GM12878 (cell line): ENCODE measurements around the gene CDC42EP3.

Experiments
- EZH2 ChIP-seq: IDR thresholded peaks from 2 replicates; pipeline ENCODE4 v1.6.1; 2012; ENCODE audit warnings: low read depth, mild to moderate bottlenecking, control low read depth, inconsistent platforms, low read length, borderline replicate concordance; ENCODE audit not compliant: control insufficient read depth
- FOS ChIP-seq: IDR thresholded peaks from 3 replicates; pipeline ENCODE4 v1.6.1; 2011; ENCODE audit warnings: borderline replicate concordance; ENCODE audit not compliant: insufficient read length; ENCODE audit errors: extremely low read depth
- KAT2A ChIP-seq: conservative IDR thresholded peaks from 2 replicates; pipeline ENCODE4 v1.6.1; 2011; ENCODE audit warnings: low read depth, low read length; ENCODE audit not compliant: control insufficient read depth
- LARP7 ChIP-seq: fragments of 450-650 bp; IDR thresholded peaks from 2 replicates; pipeline ENCODE4 v1.6.1; 2017; ENCODE audit warnings: mild to moderate bottlenecking
- MXI1 ChIP-seq: fragments of 150-350 bp; IDR thresholded peaks from 2 replicates; pipeline ENCODE4 v1.6.1; 2011; ENCODE audit warnings: low read depth, mild to moderate bottlenecking, inconsistent platforms, low read length, improper control_type of control experiment
- MYC ChIP-seq: IDR thresholded peaks from 2 replicates; pipeline ENCODE4 v1.6.1; 2011; ENCODE audit warnings: mild to moderate bottlenecking, low read length, moderate library complexity, inconsistent platforms; ENCODE audit not compliant: insufficient read depth, insufficient replicate concordance, insufficient read length, severe bottlenecking
- NRF1 ChIP-seq: conservative IDR thresholded peaks from 2 replicates; pipeline ENCODE4 v1.6.1; 2011; ENCODE audit warnings: mild to moderate bottlenecking, low read depth, low read length, improper control_type of control experiment
- POLR2A ChIP-seq: IDR thresholded peaks from 2 replicates; pipeline ENCODE4 v1.6.1; 2011; ENCODE audit warnings: low read depth, mild to moderate bottlenecking, low read length
- POLR2AphosphoS5 ChIP-seq: IDR thresholded peaks from 2 replicates; pipeline ENCODE4 v1.6.1; 2011; ENCODE audit warnings: mild to moderate bottlenecking, low read length, inconsistent platforms
- SREBF2 ChIP-seq: IDR thresholded peaks from 2 replicates; pipeline ENCODE4 v1.6.1; 2012; ENCODE audit warnings: mild to moderate bottlenecking, low read length
- TF ChIP-seq, protein P1 (sequence below), 3 experiments: IDR thresholded peaks in 2 of 3; conservative IDR thresholded peaks in 1 of 3; 2 replicates each; pipeline ENCODE4 v1.5.1; 2011; ENCODE audit warnings: low read depth in 3 of 3, low read length in 3 of 3, mild to moderate bottlenecking in 3 of 3, control low read depth in 2 of 3, moderate library complexity in 2 of 3, inconsistent platforms in 1 of 3, mixed read lengths in 1 of 3; ENCODE audit not compliant: control insufficient read depth in 2 of 3, insufficient read depth in 1 of 3; ENCODE audit errors: extremely low read depth in 1 of 3
- TF ChIP-seq, protein P2 (sequence below): fragments of 450-650 bp; IDR thresholded peaks from 2 replicates; pipeline ENCODE4 v1.6.1; 2017; ENCODE audit warnings: mild to moderate bottlenecking, moderate library complexity
- TF ChIP-seq, protein P3 (sequence below): IDR thresholded peaks from 2 replicates; pipeline ENCODE4 v1.6.1; 2012; ENCODE audit warnings: mild to moderate bottlenecking, low read depth, low read length

DNA sequence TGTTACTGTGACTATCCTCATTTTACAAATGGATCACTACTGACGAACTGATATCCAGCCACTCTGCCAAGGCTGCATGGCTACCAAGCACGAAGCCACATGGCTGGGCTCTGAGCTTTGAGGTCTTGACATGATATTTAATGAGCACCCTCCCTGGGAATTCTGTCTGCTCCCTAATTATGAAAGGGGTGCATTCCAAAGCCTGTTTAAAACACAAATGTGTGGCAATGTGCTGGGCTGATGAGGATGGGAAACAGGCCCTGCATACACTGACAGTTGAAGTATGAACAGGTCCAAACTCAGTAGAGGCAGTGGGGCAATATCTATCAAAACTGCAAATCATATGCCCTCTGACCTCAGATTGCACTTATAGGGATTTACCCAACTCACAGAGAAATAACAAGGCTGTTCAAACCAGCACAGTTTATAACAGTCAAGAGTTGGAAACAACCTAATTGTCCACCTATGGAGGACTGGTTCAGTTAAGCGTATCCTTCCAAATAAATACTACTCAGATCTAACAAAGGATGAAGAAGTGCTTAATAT is 20.8 kb downstream of the CDC42EP3 start:
- no peak for TF ChIP-seq MXI1
- TF ChIP-seq, protein P1, sequence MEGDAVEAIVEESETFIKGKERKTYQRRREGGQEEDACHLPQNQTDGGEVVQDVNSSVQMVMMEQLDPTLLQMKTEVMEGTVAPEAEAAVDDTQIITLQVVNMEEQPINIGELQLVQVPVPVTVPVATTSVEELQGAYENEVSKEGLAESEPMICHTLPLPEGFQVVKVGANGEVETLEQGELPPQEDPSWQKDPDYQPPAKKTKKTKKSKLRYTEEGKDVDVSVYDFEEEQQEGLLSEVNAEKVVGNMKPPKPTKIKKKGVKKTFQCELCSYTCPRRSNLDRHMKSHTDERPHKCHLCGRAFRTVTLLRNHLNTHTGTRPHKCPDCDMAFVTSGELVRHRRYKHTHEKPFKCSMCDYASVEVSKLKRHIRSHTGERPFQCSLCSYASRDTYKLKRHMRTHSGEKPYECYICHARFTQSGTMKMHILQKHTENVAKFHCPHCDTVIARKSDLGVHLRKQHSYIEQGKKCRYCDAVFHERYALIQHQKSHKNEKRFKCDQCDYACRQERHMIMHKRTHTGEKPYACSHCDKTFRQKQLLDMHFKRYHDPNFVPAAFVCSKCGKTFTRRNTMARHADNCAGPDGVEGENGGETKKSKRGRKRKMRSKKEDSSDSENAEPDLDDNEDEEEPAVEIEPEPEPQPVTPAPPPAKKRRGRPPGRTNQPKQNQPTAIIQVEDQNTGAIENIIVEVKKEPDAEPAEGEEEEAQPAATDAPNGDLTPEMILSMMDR (IDR thresholded peaks at IDR 0.05 in 2 of 3, conservative IDR thresholded peaks at IDR 0.05 in 1 of 3; ENCODE audit: control insufficient read depth in 2 of 3, extremely low read depth in 1 of 3, insufficient read depth in 1 of 3, low read depth in 3 of 3, low read length in 3 of 3) = no peak
- no peak for TF ChIP-seq NRF1
- TF ChIP-seq LARP7 = no peak
- no peak for TF ChIP-seq POLR2AphosphoS5
- no peak for TF ChIP-seq KAT2A
- TF ChIP-seq FOS = no peak
- TF ChIP-seq MYC = no peak
- TF ChIP-seq, protein P2, sequence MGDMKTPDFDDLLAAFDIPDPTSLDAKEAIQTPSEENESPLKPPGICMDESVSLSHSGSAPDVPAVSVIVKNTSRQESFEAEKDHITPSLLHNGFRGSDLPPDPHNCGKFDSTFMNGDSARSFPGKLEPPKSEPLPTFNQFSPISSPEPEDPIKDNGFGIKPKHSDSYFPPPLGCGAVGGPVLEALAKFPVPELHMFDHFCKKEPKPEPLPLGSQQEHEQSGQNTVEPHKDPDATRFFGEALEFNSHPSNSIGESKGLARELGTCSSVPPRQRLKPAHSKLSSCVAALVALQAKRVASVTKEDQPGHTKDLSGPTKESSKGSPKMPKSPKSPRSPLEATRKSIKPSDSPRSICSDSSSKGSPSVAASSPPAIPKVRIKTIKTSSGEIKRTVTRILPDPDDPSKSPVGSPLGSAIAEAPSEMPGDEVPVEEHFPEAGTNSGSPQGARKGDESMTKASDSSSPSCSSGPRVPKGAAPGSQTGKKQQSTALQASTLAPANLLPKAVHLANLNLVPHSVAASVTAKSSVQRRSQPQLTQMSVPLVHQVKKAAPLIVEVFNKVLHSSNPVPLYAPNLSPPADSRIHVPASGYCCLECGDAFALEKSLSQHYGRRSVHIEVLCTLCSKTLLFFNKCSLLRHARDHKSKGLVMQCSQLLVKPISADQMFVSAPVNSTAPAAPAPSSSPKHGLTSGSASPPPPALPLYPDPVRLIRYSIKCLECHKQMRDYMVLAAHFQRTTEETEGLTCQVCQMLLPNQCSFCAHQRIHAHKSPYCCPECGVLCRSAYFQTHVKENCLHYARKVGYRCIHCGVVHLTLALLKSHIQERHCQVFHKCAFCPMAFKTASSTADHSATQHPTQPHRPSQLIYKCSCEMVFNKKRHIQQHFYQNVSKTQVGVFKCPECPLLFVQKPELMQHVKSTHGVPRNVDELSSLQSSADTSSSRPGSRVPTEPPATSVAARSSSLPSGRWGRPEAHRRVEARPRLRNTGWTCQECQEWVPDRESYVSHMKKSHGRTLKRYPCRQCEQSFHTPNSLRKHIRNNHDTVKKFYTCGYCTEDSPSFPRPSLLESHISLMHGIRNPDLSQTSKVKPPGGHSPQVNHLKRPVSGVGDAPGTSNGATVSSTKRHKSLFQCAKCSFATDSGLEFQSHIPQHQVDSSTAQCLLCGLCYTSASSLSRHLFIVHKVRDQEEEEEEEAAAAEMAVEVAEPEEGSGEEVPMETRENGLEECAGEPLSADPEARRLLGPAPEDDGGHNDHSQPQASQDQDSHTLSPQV = no peak
- TF ChIP-seq, protein P3, sequence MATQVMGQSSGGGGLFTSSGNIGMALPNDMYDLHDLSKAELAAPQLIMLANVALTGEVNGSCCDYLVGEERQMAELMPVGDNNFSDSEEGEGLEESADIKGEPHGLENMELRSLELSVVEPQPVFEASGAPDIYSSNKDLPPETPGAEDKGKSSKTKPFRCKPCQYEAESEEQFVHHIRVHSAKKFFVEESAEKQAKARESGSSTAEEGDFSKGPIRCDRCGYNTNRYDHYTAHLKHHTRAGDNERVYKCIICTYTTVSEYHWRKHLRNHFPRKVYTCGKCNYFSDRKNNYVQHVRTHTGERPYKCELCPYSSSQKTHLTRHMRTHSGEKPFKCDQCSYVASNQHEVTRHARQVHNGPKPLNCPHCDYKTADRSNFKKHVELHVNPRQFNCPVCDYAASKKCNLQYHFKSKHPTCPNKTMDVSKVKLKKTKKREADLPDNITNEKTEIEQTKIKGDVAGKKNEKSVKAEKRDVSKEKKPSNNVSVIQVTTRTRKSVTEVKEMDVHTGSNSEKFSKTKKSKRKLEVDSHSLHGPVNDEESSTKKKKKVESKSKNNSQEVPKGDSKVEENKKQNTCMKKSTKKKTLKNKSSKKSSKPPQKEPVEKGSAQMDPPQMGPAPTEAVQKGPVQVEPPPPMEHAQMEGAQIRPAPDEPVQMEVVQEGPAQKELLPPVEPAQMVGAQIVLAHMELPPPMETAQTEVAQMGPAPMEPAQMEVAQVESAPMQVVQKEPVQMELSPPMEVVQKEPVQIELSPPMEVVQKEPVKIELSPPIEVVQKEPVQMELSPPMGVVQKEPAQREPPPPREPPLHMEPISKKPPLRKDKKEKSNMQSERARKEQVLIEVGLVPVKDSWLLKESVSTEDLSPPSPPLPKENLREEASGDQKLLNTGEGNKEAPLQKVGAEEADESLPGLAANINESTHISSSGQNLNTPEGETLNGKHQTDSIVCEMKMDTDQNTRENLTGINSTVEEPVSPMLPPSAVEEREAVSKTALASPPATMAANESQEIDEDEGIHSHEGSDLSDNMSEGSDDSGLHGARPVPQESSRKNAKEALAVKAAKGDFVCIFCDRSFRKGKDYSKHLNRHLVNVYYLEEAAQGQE = no peak
- no peak for TF ChIP-seq SREBF2
- no peak for TF ChIP-seq POLR2A
- no peak for TF ChIP-seq EZH2
